ENCODE data around the gene IDH1.

GRCh38 chr2:208244422-208244821 is 10.4 kb downstream of the IDH1 start:
- TF ChIP-seq, protein P1, sequence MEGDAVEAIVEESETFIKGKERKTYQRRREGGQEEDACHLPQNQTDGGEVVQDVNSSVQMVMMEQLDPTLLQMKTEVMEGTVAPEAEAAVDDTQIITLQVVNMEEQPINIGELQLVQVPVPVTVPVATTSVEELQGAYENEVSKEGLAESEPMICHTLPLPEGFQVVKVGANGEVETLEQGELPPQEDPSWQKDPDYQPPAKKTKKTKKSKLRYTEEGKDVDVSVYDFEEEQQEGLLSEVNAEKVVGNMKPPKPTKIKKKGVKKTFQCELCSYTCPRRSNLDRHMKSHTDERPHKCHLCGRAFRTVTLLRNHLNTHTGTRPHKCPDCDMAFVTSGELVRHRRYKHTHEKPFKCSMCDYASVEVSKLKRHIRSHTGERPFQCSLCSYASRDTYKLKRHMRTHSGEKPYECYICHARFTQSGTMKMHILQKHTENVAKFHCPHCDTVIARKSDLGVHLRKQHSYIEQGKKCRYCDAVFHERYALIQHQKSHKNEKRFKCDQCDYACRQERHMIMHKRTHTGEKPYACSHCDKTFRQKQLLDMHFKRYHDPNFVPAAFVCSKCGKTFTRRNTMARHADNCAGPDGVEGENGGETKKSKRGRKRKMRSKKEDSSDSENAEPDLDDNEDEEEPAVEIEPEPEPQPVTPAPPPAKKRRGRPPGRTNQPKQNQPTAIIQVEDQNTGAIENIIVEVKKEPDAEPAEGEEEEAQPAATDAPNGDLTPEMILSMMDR (conservative IDR thresholded peaks at IDR 0.05), result no peak
- TF ChIP-seq ZFX (IDR thresholded peaks at IDR 0.05), result no peak
